CD4-positive, alpha-beta T cell treated with Interleukin-21 for 1 hour (primary cell): ENCODE measurements around the gene USF2.
A peak's percentile ranks its signal among the peaks of the same experiment; 100 is the strongest.
"Not testable (repeated sequence)": the region's sequence is repeated elsewhere in the genome, so short reads cannot be mapped to it uniquely, and the experiment has no call there.

ENCODE experiments used
- DNase-seq: peaks from one replicate; pipeline ENCODE4 v3.0.0-alpha.2; 2020

Gene USF2

DNA sequence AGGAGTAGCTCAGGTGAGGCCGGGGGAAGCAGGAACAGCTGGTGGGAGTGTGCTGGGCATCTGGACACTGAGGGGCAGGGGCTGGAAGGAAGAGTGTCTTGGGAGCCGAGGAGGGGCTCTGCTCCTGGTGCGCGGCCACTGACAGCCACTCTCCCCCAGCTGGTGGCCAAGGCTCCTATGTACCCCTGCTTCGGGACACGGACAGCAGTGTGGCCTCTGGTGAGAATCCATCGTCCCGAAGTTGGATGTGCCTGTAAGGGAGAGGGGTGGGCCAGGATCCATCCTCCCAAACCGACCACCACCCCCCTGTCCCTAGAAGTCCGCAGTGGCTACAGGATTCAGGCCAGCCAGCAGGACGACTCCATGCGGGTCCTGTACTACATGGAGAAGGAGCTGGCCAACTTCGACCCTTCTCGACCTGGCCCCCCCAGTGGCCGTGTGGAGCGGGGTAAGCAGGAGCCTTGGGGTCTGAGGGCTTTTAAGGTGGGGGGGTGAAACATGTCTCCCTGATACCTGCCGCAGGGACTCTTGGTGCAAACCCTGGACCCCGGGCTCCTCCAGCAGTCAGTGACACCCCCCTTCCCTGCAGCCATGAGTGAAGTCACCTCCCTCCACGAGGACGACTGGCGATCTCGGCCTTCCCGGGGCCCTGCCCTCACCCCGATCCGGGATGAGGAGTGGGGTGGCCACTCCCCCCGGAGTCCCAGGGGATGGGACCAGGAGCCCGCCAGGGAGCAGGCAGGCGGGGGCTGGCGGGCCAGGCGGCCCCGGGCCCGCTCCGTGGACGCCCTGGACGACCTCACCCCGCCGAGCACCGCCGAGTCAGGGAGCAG lies 2.0 kb upstream of the USF2 start:
- no peak for DNase-seq

DNA sequence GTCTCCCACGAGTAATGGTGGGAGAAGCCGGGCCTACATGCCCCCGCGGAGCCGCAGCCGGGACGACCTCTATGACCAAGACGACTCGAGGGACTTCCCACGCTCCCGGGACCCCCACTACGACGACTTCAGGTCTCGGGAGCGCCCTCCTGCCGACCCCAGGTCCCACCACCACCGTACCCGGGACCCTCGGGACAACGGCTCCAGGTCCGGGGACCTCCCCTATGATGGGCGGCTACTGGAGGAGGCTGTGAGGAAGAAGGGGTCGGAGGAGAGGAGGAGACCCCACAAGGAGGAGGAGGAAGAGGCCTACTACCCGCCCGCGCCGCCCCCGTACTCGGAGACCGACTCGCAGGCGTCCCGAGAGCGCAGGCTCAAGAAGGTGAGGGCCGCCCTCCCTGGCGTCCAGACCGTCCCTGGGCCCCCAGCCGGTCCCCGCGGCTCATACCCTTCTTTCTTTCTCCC lies 1.4 kb upstream of the USF2 start:
- DNase-seq, result no peak

DNA sequence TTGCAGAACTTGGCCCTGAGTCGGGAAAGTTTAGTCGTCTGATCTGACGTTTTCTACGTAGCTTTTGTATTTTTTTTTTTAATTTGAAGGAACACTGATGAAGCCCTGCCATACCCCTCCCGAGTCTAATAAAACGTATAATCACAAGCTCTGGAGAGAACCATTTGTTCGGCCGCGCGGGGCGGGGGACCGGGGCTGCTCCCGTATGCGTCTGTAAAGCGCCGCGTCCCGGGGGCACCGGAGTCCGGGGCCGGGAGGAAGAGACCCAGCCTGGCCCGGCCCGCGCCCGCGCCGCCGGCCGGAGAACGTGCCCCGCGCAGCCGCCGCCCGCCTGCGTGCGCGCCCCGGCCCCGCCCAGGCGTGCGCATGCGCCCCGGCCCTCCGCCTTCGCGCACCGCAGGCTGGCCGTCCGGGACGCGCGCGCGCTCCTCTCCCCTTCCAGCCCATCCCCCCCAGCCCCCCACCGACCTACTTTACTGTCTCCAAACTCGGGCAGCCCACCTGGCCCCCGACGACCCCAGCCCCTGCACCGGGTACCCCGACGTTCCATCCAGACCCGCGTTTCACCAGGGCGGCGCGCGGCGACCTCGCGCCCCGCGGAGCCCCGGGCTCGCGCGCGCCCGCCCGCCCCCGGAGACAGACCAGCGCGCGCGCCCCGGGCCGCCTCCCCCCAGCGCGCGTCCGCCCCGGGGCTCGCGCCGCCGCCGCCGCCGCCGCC lies 785 bp upstream of the USF2 start:
- peak; percentile 76 for DNase-seq

DNA sequence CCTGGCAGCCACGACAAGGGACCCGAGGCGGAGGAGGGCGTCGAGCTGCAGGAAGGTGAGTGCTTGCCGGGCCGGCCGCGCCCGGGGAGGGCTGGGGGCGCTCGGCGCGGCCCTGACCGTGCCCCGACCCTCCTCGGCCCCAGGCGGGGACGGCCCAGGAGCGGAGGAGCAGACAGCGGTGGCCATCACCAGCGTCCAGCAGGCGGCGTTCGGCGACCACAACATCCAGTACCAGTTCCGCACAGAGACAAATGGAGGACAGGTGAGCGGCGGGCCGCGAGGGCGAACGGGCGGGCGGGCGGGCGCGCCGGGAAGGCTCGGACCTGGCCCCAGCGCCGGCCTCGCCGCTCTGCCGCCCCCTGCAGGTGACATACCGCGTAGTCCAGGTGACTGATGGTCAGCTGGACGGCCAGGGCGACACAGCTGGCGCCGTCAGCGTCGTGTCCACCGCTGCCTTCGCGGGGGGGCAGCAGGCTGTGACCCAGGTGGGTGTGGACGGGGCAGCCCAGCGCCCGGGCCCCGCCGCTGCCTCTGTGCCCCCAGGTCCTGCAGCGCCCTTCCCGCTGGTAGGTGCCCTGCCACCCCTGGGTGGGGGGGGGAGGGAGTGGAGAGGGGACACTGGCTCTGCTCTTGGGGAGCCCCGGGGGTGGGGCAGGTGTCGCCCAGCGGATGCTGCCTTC lies 816 bp downstream of the USF2 start:
- DNase-seq, result peak; percentile 84

DNA sequence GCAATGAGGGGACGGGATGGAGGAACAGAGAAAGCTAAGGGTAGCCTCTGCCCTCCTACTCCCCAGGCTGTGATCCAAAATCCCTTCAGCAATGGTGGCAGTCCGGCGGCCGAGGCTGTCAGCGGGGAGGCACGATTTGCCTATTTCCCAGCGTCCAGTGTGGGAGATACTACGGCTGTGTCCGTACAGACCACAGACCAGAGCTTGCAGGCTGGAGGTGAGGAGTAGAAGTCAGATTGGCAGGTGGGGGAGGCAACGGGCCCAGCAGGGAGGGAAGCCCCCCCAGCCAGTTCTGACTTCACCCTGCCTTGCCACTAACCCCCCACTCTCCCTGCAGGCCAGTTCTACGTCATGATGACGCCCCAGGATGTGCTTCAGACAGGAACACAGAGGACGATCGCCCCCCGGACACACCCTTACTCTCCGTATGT lies 1.6 kb downstream of the USF2 start:
- no peak for DNase-seq

GRCh38 chr19:35271546-35271945 lies 2.8 kb downstream of the USF2 start:
- no peak for DNase-seq

DNA sequence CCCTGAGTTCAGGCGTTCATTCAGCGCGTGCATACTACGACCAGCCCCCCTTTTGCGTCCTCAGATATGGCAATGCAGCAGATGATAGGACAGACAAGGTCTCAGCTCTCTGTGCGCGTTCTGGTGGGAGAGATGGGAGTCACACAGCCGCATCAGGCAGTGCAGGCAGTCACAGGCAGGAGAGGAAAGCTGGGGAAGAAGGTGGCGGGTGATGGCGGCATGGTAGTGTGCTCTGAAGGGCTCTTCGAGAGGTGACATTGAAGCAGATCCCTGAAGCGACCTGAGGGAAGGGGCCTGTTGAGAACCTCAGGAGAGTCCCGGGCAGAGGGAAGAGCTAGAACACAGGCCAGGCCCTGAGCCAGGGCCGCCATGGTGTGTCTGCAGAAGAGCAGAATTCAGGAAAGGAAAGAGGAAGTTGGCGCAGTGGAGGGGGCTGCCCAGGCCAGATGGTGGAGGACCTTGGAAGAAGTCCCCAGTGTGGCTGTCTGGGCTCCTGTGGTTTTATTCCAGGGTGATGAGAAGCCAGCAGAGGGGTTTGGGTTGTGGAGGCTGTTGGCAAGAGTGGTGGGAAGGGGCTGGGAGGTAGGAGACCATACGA lies 3.5 kb downstream of the USF2 start:
- DNase-seq, result no peak

DNA sequence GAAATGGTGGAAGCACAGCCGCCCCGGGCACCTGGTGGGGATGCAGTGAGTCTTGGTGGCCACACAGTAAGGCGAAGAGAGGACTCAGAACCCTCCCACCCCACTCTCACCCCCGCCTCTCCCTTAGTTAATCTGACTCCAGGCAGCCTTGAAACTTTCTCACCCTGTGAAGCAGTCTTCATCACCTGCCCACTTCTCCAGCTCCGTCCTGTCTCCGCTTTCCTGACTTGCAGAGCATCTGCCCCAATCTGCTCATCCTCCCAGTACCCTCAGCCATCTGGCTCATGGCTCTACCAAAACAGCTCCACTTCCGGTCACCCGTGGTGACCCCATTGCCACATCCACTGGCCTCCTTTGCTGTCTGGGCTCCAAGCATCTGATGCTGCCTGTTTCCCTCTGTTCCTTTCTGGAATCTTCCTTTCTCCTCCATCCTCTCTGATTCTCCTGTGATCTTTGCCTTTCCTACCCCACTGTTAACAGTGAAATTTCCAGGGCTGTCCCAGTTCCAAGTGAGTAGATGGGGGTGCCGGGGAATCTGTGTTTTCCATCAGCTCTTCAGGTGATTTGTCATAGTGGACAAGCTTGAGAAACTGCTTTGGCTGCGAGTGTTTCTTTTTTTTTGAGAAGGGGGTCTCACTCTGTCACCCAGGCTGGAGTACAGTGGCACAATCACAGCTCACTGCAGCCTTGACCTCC lies 4.3 kb downstream of the USF2 start:
- DNase-seq, result no peak

DNA sequence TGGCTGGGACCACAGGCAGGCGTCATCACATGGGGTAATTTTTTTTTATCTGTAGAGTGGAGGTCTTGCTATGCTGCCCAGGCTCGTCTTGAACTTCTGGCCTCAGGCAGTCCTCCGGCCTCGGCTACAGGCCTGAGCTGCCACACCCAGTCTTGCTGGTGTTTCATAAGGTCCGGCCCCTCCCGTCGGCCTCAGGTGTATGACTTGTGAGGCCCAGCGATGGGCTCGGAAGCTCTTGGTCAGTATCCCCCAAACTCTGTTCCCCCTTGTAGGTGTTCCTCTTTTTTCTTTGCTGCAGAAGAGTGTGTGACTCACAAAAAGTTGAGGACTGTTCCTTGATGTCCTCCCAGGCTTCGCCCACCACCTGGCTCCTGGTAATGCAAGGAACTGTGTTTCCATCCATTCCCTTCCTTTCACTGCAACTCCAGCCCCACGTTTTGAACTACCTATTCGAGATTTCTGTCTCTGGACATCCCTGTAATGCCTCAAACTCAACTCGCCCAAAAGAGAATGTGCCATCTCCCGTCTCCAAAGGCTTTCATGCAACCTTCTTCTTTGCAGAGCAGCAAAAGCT lies 5.0 kb downstream of the USF2 start:
- no peak for DNase-seq

- DNase-seq, result no peak
Observed at GRCh38 chr19:35274323-35274722, 5.6 kb downstream of the USF2 start.

GRCh38 chr19:35276706-35277281 lies 8.0 kb downstream of the USF2 start:
- DNase-seq, result no peak

- DNase-seq, result no peak
Observed at GRCh38 chr19:35278578-35279284, 10.0 kb downstream of the USF2 start.

GRCh38 chr19:35279374-35279773 lies 10.6 kb downstream of the USF2 start:
- no peak for DNase-seq

- no peak for DNase-seq
Observed at GRCh38 chr19:35279985-35280821, 11.4 kb downstream of the USF2 start.

- DNase-seq, result no peak
Observed at GRCh38 chr19:35281303-35281702, 12.5 kb downstream of the USF2 start.

DNA sequence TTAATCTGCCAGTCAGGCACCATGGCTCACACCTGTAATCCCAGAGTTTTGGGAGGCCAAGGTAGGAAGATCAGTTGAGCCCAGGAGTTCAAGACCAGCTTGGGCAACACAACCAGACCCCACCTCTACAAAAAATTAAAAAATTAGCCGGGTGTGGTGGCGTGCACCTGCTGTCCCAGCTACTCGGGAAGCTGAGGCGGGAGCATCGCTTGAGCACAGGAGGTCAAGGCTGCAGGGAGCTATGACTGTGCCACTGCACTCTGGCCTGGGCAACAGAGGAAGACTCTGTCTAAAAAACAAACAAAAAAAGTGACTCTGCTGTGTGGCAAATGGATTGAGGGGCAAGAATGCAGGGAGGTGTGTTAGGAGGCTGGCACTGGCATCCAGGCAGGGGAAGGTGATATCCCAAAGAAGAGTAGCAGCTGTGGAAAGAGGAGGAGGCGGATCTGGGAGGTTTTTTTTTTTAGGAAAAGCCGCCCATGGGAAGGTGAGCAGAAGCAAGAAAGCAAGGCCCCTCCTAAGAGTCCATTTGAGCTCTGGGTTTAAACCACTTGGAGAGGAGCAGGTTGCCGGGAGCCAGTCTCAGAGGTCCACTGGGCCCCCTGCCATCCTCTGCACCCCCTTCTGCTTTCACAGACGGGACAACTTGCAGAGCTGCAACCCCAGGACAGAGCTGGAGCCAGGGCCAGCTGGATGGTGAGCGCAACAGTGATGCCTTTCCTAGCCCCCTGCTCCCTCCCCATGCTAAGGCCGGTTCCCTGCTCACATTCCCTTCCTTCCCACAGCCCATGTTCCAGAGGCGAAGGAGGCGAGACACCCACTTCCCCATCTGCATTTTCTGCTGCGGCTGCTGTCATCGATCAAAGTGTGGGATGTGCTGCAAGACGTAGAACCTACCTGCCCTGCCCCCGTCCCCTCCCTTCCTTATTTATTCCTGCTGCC lies 15.7 kb downstream of the USF2 start:
- DNase-seq, result no peak

- no peak for DNase-seq
Observed at GRCh38 chr19:35285095-35285449, 16.3 kb downstream of the USF2 start.

GRCh38 chr19:35285465-35285864 lies 16.7 kb downstream of the USF2 start:
- DNase-seq, result not testable (repeated sequence)

- DNase-seq, result not testable (repeated sequence)
Observed at GRCh38 chr19:35286101-35286500, 17.3 kb downstream of the USF2 start.
